Lung (tissue), 12 donors: ENCODE results near the gene CCDC30. TPM values are rescaled to one million over a fixed set of nuclear protein-coding genes. Genes with fewer than 3 reads are reported as not detected.
"Not testable (repeated sequence)": the region's sequence is repeated elsewhere in the genome, so short reads cannot be mapped to it uniquely, and the experiment has no call there.

ENCODE experiments used
- ATAC-seq: fragments of 200-7000 bp; cut with Tn5 transposase; one replicate; pipeline ENCODE4 v1.9.1; 2020; ENCODE audit warnings: moderate number of reproducible peaks; ENCODE audit not compliant: insufficient read depth, low FRiP score
- DNase-seq, 3 donors: peaks; one replicate each; pipeline ENCODE4 v3.0.0-alpha.2; 2013 to 2017
- H3K27ac ChIP-seq, 2 donors: one replicate each; pipeline ENCODE4 v1.5.1; 2013; ENCODE audit warnings: mild to moderate bottlenecking in 2 of 2, moderate library complexity in 2 of 2, control low read depth in 1 of 2, inconsistent platforms in 1 of 2, low read depth in 1 of 2, low read length in 1 of 2
- H3K27me3 ChIP-seq, 3 donors: one replicate each; pipeline ENCODE4 v1.5.1; 2013; ENCODE audit warnings: low read length in 2 of 3; ENCODE audit not compliant: control insufficient read depth in 3 of 3, insufficient read depth in 3 of 3
- H3K36me3 ChIP-seq, 4 donors: one replicate each; pipeline ENCODE4 v1.5.1; 2013; ENCODE audit warnings: low read length in 4 of 4, mild to moderate bottlenecking in 1 of 4, moderate library complexity in 1 of 4; ENCODE audit not compliant: control insufficient read depth in 4 of 4, insufficient read depth in 4 of 4
- H3K4me1 ChIP-seq, 5 donors: one replicate each; pipeline ENCODE4 v1.5.1; 2013; ENCODE audit warnings: low read length in 5 of 5, mild to moderate bottlenecking in 2 of 5, moderate library complexity in 1 of 5; ENCODE audit not compliant: control insufficient read depth in 5 of 5, insufficient read depth in 5 of 5
- H3K4me3 ChIP-seq: one replicate; pipeline ENCODE4 v1.5.1; 2013; ENCODE audit warnings: mild to moderate bottlenecking, control low read depth, moderate library complexity
- H3K9ac ChIP-seq, 2 donors: one replicate each; pipeline ENCODE4 v1.5.1; 2013; ENCODE audit warnings: low read length in 2 of 2, control low read depth in 1 of 2; ENCODE audit not compliant: insufficient read depth in 1 of 2
- H3K9me3 ChIP-seq, 4 donors: one replicate each; pipeline ENCODE4 v1.5.1; 2013; ENCODE audit warnings: low read length in 3 of 4, mild to moderate bottlenecking in 1 of 4, moderate library complexity in 1 of 4; ENCODE audit not compliant: control insufficient read depth in 4 of 4, insufficient read depth in 3 of 4
- WGBS, 2 donors: extraction: QIAGEN DNeasy Blood & Tissue Kit; methylation state at CpG; one replicate each; pipeline ENCODE4 v1.1.7; 2013; 5-methylcytosine and 5-hydroxymethylcytosine counted together
- polyA plus RNA-seq, 2 donors: library from polyadenylated mRNA; stranded (reverse); fragments of 200-250 nt; gene quantifications; one replicate each; pipeline ENCODE4 v1.2.1, GENCODE V29; 2013
- total RNA-seq, 2 donors: library from RNA; depleted of rRNA in 1 of 2; stranded (reverse); fragments of >200 nt in 1 of 2; gene quantifications; one replicate each; pipeline ENCODE4 v1.2.1, GENCODE V29; 2014 to 2021
- TF ChIP-seq, protein P1 (sequence below): IDR thresholded peaks from 2 replicates; pipeline ENCODE4 v1.5.1; 2012; ENCODE audit warnings: mild to moderate bottlenecking; ENCODE audit errors: control extremely low read depth, extremely low read depth
- donor health status: control.
- donor health status: control.
- donor health status: Bipolar disorder and iron deficiency.
- donor health status: healthy.
- donor health status: DM: yes; HTN: yes; CAD: no.

CCDC30 gene
- total and polyA plus RNA-seq, 4 donors = 1.5 to 21.4 (median 9.2) TPM

DNA sequence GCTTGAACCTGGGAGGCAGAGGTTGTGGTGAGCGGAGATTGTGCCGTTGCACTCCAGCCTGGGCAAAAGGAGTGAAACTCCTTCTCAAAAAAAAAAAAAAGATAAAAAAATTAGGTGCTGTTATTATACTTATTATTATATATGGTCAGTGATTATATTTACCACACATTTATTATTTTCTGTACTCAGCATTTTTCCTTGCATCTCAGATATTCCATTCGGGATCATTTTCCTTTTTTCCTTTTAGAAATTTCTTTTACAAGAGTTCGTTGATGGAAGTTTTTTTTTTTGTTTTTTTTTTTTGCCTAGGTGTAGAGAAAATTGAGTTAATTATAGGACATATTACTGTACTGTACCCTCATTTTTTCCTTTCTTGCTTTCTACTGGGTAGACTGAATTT lies 13.5 kb downstream of the CCDC30 start:
- Histone ChIP-seq H3K9me3 (no peaks in the 10 kb centered on the region), H3K9ac (no peak overlapping the region), H3K27ac (no peak overlapping the region), H3K36me3 (peaks cover 0 to 1% (median 0%) of the 10 kb centered on the region in 4 donors), H3K4me3 (no peak overlapping the region), H3K4me1 (peaks cover 0 to 7% (median 0%) of the 10 kb centered on the region in 5 donors), H3K27me3 (no peaks in the 10 kb centered on the region)
- 93 to 98% methylated on average over 4 of the region's 4 CpGs for WGBS, 2 donors
- DNase-seq (no peak), ATAC-seq (no peak)
- TF ChIP-seq, protein P1, sequence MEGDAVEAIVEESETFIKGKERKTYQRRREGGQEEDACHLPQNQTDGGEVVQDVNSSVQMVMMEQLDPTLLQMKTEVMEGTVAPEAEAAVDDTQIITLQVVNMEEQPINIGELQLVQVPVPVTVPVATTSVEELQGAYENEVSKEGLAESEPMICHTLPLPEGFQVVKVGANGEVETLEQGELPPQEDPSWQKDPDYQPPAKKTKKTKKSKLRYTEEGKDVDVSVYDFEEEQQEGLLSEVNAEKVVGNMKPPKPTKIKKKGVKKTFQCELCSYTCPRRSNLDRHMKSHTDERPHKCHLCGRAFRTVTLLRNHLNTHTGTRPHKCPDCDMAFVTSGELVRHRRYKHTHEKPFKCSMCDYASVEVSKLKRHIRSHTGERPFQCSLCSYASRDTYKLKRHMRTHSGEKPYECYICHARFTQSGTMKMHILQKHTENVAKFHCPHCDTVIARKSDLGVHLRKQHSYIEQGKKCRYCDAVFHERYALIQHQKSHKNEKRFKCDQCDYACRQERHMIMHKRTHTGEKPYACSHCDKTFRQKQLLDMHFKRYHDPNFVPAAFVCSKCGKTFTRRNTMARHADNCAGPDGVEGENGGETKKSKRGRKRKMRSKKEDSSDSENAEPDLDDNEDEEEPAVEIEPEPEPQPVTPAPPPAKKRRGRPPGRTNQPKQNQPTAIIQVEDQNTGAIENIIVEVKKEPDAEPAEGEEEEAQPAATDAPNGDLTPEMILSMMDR = no peak

DNA sequence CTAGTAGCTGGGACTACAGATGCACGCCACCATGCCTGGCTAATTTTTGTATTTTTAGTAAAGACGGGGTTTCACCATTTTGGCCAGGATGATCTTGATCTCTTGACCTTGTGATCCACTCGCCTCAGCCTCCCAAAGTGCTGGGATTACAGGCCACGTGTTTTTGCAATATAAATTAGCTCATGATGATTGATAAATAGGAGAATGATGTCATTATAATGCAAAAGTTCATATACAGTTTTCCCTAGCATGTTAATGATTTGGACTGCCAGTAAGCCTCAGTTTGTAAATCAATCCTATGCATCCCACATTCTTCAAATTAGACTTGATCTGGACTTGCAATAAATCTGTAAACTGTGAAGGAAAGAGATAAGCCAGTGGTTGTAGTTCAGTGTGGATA lies 14.3 kb downstream of the CCDC30 start:
- not testable (repeated sequence) for H3K36me3 ChIP-seq, H3K4me1 ChIP-seq, H3K27ac ChIP-seq, ATAC-seq, H3K4me3 ChIP-seq, DNase-seq, H3K9me3 ChIP-seq, H3K9ac ChIP-seq, H3K27me3 ChIP-seq
- WGBS, 2 donors = 90 to 95% methylated on average over 4 of the region's 4 CpGs

DNA sequence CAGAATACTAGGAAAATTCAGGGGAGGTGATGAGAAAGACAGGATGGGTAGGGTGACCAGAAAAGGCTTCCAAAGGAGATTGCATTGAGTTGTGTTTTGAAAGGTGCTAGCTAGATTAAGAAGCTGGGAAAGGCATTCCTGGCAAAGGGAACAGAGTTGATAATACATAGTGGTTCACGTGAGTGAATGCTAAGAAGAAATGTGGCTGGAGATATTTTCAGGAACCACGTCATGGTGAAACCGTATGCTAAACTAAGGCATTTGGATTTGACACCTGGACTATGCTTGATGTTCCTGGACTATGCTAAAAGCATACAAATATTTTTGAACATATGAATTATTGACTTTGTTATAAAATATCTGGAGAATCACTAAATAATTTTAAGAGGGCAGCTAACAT lies 14.7 kb downstream of the CCDC30 start:
- Histone ChIP-seq H3K9me3 (no peaks in the 10 kb centered on the region), H3K27ac (no peak overlapping the region), H3K27me3 (no peaks in the 10 kb centered on the region), H3K4me3 (no peak overlapping the region), H3K4me1 (peaks cover 0 to 7% (median 0%) of the 10 kb centered on the region in 5 donors), H3K9ac (no peak overlapping the region), H3K36me3 (peaks cover 0 to 3% (median under 1%) of the 10 kb centered on the region in 4 donors)
- ATAC-seq = no peak
- 94 to 97% methylated on average over 3 of the region's 3 CpGs for WGBS, 2 donors
- no peak for DNase-seq
- TF ChIP-seq, protein P1 = no peak

DNA sequence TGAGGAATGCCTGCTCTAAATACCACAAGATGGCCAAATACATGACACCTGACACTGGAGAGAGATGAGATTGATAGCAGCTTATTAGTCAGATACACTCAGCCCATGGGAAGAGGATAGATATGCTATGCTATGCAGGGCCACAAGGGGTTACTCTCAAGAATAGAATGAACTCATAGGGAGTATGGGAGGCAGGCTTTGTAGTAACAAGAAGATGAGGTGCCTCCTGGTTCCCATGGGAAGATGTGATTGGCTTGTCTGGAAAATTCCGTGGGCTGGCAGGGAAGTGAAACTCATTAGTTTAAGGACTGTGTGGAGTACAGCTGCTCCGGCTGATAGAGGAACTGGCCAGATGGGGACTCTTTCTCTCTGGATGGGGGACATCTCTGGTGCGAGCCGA lies 16.5 kb downstream of the CCDC30 start:
- H3K4me1 ChIP-seq = peaks cover 0 to 7% (median 0%) of the 10 kb centered on the region in 5 donors
- H3K27ac ChIP-seq = no peak overlapping the region
- H3K4me3 ChIP-seq = no peak overlapping the region
- ATAC-seq = no peak
- H3K9me3 ChIP-seq = no peaks in the 10 kb centered on the region
- TF ChIP-seq, protein P1 = no peak
- no peaks in the 10 kb centered on the region for H3K27me3 ChIP-seq
- H3K9ac ChIP-seq = no peak overlapping the region
- H3K36me3 ChIP-seq = peaks cover 0 to 9% (median 5%) of the 10 kb centered on the region in 4 donors
- DNase-seq = peak in 1 of 3 donors; percentile 2
- 71% methylated on average over 4 of the region's 4 CpGs for WGBS, 2 donors
